Colonic mucosa (tissue), 4 donors: ENCODE data around the gene FDX2. TPM values are rescaled to one million over a fixed set of nuclear protein-coding genes. Genes with fewer than 3 reads are reported as not detected.
A peak's percentile ranks its signal among the peaks of the same experiment; 100 is the strongest.
"Not testable (repeated sequence)": the region's sequence is repeated elsewhere in the genome, so short reads cannot be mapped to it uniquely, and the experiment has no call there.

Source experiments
- DNase-seq: peaks from one replicate; pipeline ENCODE4 v3.0.0-alpha.2; 2020
- H3K27ac ChIP-seq: fragments of 200-600 bp; one replicate; pipeline ENCODE4 v1.8.0; 2021
- H3K27me3 ChIP-seq: fragments of 200-600 bp; one replicate; pipeline ENCODE4 v1.8.0; 2021
- H3K36me3 ChIP-seq: fragments of 200-600 bp; one replicate; pipeline ENCODE4 v1.8.0; 2021
- H3K4me1 ChIP-seq: fragments of 200-600 bp; one replicate; pipeline ENCODE4 v1.8.0; 2021; ENCODE audit warnings: mild to moderate bottlenecking
- H3K4me3 ChIP-seq: fragments of 200-600 bp; one replicate; pipeline ENCODE4 v1.8.0; 2021
- H3K9ac ChIP-seq, 2 donors: one replicate each; pipeline ENCODE4 v1.7.0; 2013; ENCODE audit warnings: control low read depth in 2 of 2, low read depth in 2 of 2, low read length in 2 of 2
- H3K9me3 ChIP-seq: fragments of 200-600 bp; one replicate; pipeline ENCODE4 v1.8.0; 2021
- CTCF ChIP-seq: fragments of 200-600 bp; IDR thresholded peaks from one replicate; pipeline ENCODE4 v1.8.0; 2022; ENCODE audit warnings: antibody characterized with exemption, mild to moderate bottlenecking
- intact Hi-C: fragments of 100-400 bp; cut with DNase I; formaldehyde crosslinking; loops from one replicate; pipeline ENCODE4 v1.14.1; 2022
- total RNA-seq, 2 donors: library from RNA; stranded (reverse); fragmentation: NEBNext Ultra II Directional in 1 of 2; extraction: Animal tissue kit (Norgen Biotek cat#: 25700) in 1 of 2; gene quantifications; one replicate each; pipeline ENCODE4 v1.2.1, GENCODE V29; 2021
- donor health status: healthy.
- donor health status: DM: no; HTN: no; CAD: no.
- donor health status: DM: no; HTN: no; CAD: no.

The FDX2 gene
- total RNA-seq, 2 donors from 2014 or later = 10.7 to 19.8 TPM

- peaks cover 40% of the 10 kb centered on the region for H3K4me1 ChIP-seq
Measured at GRCh38 chr19:10286803-10287737, 28.7 kb downstream of the FDX2 start, which contains the start of gene ICAM4. TSS of gene ICAM4 (plus strand) at chr19:10286955. CDS start at chr19:10287013, 58 bp downstream.

GRCh38 chr19:10285393-10285792, 30.4 kb downstream of the FDX2 start:
- no peak for DNase-seq
- Histone ChIP-seq H3K4me3 (no peak overlapping the region), H3K9me3 (no peaks in the 10 kb centered on the region), H3K27ac (no peak overlapping the region), H3K4me1 (peaks cover 26% of the 10 kb centered on the region), H3K36me3 (no peaks in the 10 kb centered on the region), H3K27me3 (peaks cover 28% of the 10 kb centered on the region), H3K9ac (no peak overlapping the region)
- TF ChIP-seq CTCF = no peak
- intact Hi-C loops = no loop called here

More at GRCh38 chr19:10286803-10287737, 28.7 kb downstream of the FDX2 start, which contains the start of gene ICAM4:
- Histone ChIP-seq H3K4me3 (no peak within 1 kb of the TSS), H3K27me3 (peaks cover 45% of the 10 kb centered on the region), H3K36me3 (no peaks in the 10 kb centered on the region), H3K9me3 (no peaks in the 10 kb centered on the region), H3K27ac (no peak within 1 kb of the TSS), H3K9ac (peak within 1 kb of the TSS in 1 of 2 donors; percentile 34)
- peak; percentile 54 for DNase-seq
- intact Hi-C loops = no loop called here
- TF ChIP-seq CTCF = no peak

GRCh38 chr19:10284960-10285278, 30.9 kb downstream of the FDX2 start:
- no peaks in the 10 kb centered on the region for H3K36me3 ChIP-seq
- DNase-seq = no peak
- peaks cover 23% of the 10 kb centered on the region for H3K4me1 ChIP-seq
- no peak overlapping the region for H3K9ac ChIP-seq
- intact Hi-C loops = no loop called here
- no peaks in the 10 kb centered on the region for H3K9me3 ChIP-seq
- H3K27ac ChIP-seq = no peak overlapping the region
- no peak for TF ChIP-seq CTCF
- peaks cover 24% of the 10 kb centered on the region for H3K27me3 ChIP-seq
- H3K4me3 ChIP-seq = no peak overlapping the region

GRCh38 chr19:10284065-10284959, 31.5 kb downstream of the FDX2 start:
- TF ChIP-seq CTCF = no peak
- no peak for DNase-seq
- intact Hi-C loops = no loop called here
- no peak overlapping the region for H3K27ac ChIP-seq
- H3K36me3 ChIP-seq = no peaks in the 10 kb centered on the region
- H3K9me3 ChIP-seq = no peaks in the 10 kb centered on the region
- no peak overlapping the region for H3K9ac ChIP-seq
- no peak overlapping the region for H3K4me3 ChIP-seq
- H3K4me1 ChIP-seq = peaks cover 17% of the 10 kb centered on the region
- H3K27me3 ChIP-seq = peaks cover 18% of the 10 kb centered on the region

- Histone ChIP-seq H3K4me3 (no peak overlapping the region), H3K27ac (no peak overlapping the region), H3K9ac (no peak overlapping the region), H3K36me3 (no peaks in the 10 kb centered on the region), H3K9me3 (no peaks in the 10 kb centered on the region), H3K27me3 (peaks cover 11% of the 10 kb centered on the region), H3K4me1 (peaks cover 9% of the 10 kb centered on the region)
- no peak for DNase-seq
- intact Hi-C loops = no loop called here
- no peak for TF ChIP-seq CTCF
Measured at GRCh38 chr19:10283301-10284064, 32.3 kb downstream of the FDX2 start.

GRCh38 chr19:10282043-10282442, 33.8 kb downstream of the FDX2 start:
- H3K36me3 ChIP-seq, H3K27me3 ChIP-seq, H3K9ac ChIP-seq, H3K4me3 ChIP-seq, intact Hi-C loops, H3K4me1 ChIP-seq, H3K27ac ChIP-seq, DNase-seq, H3K9me3 ChIP-seq: not testable (repeated sequence)
